GM21515 (cell line): ENCODE data around the gene SERP1.

Experiments
- ATAC-seq: cut with Tn5 transposase; IDR thresholded peaks from one replicate; pipeline ENCODE4 v1.9.1; 2021; ENCODE audit not compliant: unreplicated experiment

Gene SERP1

GRCh38 chr3:150546226-150547044, at the start of gene SERP1, which contains the start of gene EIF2A:
Gene SERP1 (minus strand): TSS chr3:150546496. CDS start chr3:150546135, 361 bp downstream.
Gene EIF2A (plus strand): TSS chr3:150546787. CDS start chr3:150546803, 16 bp downstream.
- ATAC-seq = peak; percentile 92

- no peak for ATAC-seq
Measured at GRCh38 chr3:150594150-150594549, 47.9 kb upstream of the SERP1 start.

- no peak for ATAC-seq
Measured at GRCh38 chr3:150589759-150590158, 43.5 kb upstream of the SERP1 start.

GRCh38 chr3:150588027-150588830, 41.9 kb upstream of the SERP1 start:
- ATAC-seq = no peak

GRCh38 chr3:150583028-150583427, 36.7 kb upstream of the SERP1 start:
- ATAC-seq = peak; percentile 48

- peak; percentile 71 for ATAC-seq
Measured at GRCh38 chr3:150582620-150583019, 36.3 kb upstream of the SERP1 start.

GRCh38 chr3:150581174-150581573, 34.9 kb upstream of the SERP1 start:
- ATAC-seq = no peak

- no peak for ATAC-seq
Measured at GRCh38 chr3:150577855-150578254, 31.6 kb upstream of the SERP1 start.

- ATAC-seq = no peak
Measured at GRCh38 chr3:150567328-150567727, 21.0 kb upstream of the SERP1 start.

GRCh38 chr3:150564243-150564642, 17.9 kb upstream of the SERP1 start:
- no peak for ATAC-seq

- no peak for ATAC-seq
Measured at GRCh38 chr3:150557725-150558124, 11.4 kb upstream of the SERP1 start.

- no peak for ATAC-seq
Measured at GRCh38 chr3:150556792-150557191, 10.5 kb upstream of the SERP1 start.

GRCh38 chr3:150555859-150556436, 9.7 kb upstream of the SERP1 start:
- ATAC-seq = no peak

GRCh38 chr3:150547045-150547741, 897 bp upstream of the SERP1 start:
- no peak for ATAC-seq

GRCh38 chr3:150545419-150546225, 674 bp downstream of the SERP1 start:
- ATAC-seq = peak; percentile 17

GRCh38 chr3:150544726-150545125, 1.6 kb downstream of the SERP1 start:
- no peak for ATAC-seq

GRCh38 chr3:150544041-150544440, 2.3 kb downstream of the SERP1 start:
- ATAC-seq = no peak

GRCh38 chr3:150543531-150543930, 2.8 kb downstream of the SERP1 start:
- ATAC-seq = no peak

- ATAC-seq = no peak
Measured at GRCh38 chr3:150543128-150543527, 3.2 kb downstream of the SERP1 start.

GRCh38 chr3:150540991-150541390, 5.3 kb downstream of the SERP1 start:
- no peak for ATAC-seq
